Spleen (tissue), 7 donors: ENCODE results near the gene NAP1L5.

Experiments
- CTCF ChIP-seq, 11 experiments: fragments of 200-600 bp in 7 of 11; fragments of 450-650 bp in 4 of 11; sonication (generic) in 4 of 11; IDR thresholded peaks in 8 of 11; conservative IDR thresholded peaks in 3 of 11; 1 replicate in 7 of 11; 2 replicates in 4 of 11; pipeline versions ENCODE4 v1.4.0 to v1.8.0; 2016 to 2021; ENCODE audit warnings: antibody characterized with exemption in 11 of 11, inconsistent platforms in 4 of 11, mild to moderate bottlenecking in 1 of 11
- POLR2A ChIP-seq, 3 donors: fragments of 450-650 bp; IDR thresholded peaks; one replicate each; pipeline ENCODE4 v1.5.1; 2017; ENCODE audit warnings: antibody characterized with exemption in 3 of 3, mild to moderate bottlenecking in 1 of 3
- donor health status: DM: no; HTN: no; CAD: no; lungs with moderate emphysema.
- donor health status: DM: no; HTN: no; CAD: no.
- donor health status: DM: no; HTN: no; CAD: no.

GRCh38 chr4:88747351-88747750 lies 49.7 kb upstream of the NAP1L5 start:
- TF ChIP-seq CTCF (IDR thresholded peaks at IDR 0.05 in 8 of 11, conservative IDR thresholded peaks at IDR 0.05 in 3 of 11) (no peak), POLR2A (IDR thresholded peaks at IDR 0.05) (no peak)
